Measurements from ENCODE around the gene RNF38. TPM values are rescaled to one million over a fixed set of nuclear protein-coding genes. Genes with fewer than 3 reads are reported as not detected.
A peak's percentile ranks its signal among the peaks of the same experiment; 100 is the strongest.
"Not testable (repeated sequence)": the region's sequence is repeated elsewhere in the genome, so short reads cannot be mapped to it uniquely, and the experiment has no call there.

The RNF38 gene
- total RNA-seq, 2 donors from 2014 or later = 31.0 to 40.5 TPM

GRCh38 chr9:36411410-36411809 is 11.3 kb upstream of the RNF38 start:
- intact Hi-C loops (cut with DNase I, micrococcal nuclease) = loop anchor here in 1 of 2 donors (5.0 kb wide), 1 partner anchor 41 kb away; no protein-coding TSS in a partner anchor

DNA sequence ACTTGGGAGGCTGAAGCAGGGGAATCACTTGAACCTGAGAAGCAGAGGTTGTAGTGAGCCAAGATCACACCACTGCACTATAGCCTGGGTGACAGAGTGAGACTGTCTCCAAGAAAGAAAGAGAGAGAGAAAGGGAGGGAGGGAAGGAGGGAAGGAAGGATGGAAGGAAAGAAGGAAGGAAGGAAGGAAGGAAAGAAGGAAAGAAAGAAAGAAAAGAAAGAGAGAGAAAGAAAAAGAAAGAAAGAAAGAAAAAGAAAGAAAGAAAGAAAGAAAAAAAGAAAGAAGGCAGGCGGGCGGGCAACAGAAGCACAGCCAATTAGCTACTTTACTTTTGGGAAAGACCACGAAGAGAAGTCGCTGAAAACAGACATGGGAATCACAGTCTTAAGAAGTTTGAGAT is 9.0 kb upstream of the RNF38 start:
- not testable (repeated sequence) for ATAC-seq
- intact Hi-C loops (cut with DNase I, micrococcal nuclease) = loop anchor here in 1 of 2 donors (5.0 kb wide), 1 partner anchor 148 kb away; no protein-coding TSS in a partner anchor

More at GRCh38 chr9:36411410-36411809, 11.3 kb upstream of the RNF38 start:
- not testable (repeated sequence) for DNase-seq, ATAC-seq

DNA sequence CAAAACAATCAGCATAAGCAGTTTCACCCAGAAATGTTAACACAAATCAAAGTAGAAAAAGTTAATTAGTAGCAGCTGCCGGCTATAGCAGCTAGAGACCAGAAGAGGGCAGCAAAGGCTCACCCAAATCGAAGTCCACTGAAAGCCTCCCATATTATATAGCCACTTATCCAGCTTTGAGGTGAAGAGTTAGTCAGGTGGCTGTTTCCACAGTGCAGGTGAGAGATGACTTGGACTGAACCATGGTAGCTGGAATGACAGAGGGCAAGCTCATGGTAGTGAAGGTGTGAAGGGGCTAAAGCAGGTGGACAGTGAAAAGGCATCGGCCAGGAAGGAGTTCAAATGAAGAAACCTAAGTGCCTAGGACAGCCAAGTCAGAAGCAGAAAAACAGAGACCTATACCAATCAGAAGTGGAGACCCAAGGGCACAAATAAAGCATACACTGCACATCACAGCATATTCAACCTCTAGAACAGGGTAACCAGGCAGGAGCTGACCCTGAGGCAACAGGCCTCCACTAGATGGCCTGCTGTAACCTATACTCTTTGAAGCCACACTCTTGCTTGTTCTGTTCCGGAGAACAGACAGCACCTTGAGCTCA is 7.2 kb upstream of the RNF38 start:
- intact Hi-C loops (cut with DNase I, micrococcal nuclease) = loop anchor here in 1 of 2 donors (5.0 kb wide), 1 partner anchor 150 kb away; no protein-coding TSS in a partner anchor
- ATAC-seq = peak; percentile 91
- DNase-seq = peak; percentile 35 to 58

More for the DNA sequence above, 9.0 kb upstream of the RNF38 start:
- not testable (repeated sequence) for DNase-seq

- ATAC-seq (no peak), DNase-seq (no peak)
- intact Hi-C loops (cut with DNase I, micrococcal nuclease) = no loop called here
Observed at GRCh38 chr9:36402536-36402935, 2.5 kb upstream of the RNF38 start.

DNA sequence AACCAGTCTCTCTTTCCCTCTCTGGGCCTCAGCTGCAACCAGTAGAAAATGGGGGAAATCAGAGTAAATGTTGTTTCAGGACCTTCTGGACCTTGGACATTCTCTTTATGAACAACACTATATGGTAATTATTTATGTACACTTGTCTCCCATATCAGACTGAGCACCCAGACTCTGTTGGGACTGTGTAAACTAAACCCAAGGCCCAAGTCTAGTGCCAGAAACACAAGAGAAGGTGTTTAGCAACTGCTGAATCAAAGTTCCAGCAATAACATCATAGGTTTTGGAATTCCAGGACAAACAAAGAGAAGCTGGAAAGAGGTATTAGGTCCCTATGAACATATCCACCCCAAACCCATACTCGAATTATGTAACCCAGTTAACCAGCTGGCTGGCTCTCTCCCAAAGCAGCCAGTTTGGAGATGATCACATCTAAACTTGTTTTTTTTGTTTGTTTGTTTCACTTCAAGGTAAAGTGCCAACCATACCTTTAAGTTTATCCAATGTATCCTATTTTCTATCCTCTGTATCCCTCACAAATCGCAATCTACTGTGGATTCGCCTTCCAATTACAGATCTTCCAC is 1.9 kb upstream of the RNF38 start:
- DNase-seq = no peak
- intact Hi-C loops (cut with DNase I, micrococcal nuclease) = no loop called here
- ATAC-seq = no peak

DNA sequence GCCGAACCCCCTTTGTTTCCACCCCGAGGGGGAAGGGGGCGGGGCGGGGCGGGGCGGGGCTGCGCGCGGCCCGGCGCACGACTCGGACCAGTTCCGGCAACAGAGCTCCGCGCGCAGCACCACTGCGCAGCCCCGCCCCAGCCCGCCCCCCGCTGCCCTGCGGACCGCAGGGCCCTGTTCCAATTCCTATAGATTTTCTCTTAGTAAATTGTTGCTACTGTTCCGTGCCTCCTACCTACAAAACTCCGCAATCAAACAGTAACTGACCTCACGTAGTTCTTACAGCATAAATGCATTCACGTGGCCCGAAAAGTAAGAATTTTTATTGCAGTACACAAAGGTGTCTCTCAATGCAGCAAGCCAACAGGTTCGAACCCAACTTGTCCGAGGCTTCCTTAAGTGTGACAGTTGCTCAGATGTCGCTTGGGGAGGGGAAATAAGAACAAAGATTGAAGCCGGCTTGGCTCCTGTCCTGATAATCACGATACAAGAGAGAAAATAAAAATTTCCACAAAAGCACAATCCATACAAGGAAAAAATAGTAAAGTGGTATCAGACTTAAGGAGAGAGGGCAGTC is 1.2 kb upstream of the RNF38 start:
- peak; percentile 30 to 83 for DNase-seq
- peak; percentile 77 for ATAC-seq
- intact Hi-C loops (cut with DNase I, micrococcal nuclease) = no loop called here

- peak; percentile 85 to 90 for DNase-seq
- peak; percentile 77 for ATAC-seq
- intact Hi-C loops (cut with DNase I, micrococcal nuclease) = no loop called here
Observed at GRCh38 chr9:36400332-36401163, 479 bp upstream of the RNF38 start.

GRCh38 chr9:36398745-36399144 is 1.3 kb downstream of the RNF38 start:
- DNase-seq (no peak), ATAC-seq (no peak)
- intact Hi-C loops (cut with DNase I, micrococcal nuclease) = no loop called here

DNA sequence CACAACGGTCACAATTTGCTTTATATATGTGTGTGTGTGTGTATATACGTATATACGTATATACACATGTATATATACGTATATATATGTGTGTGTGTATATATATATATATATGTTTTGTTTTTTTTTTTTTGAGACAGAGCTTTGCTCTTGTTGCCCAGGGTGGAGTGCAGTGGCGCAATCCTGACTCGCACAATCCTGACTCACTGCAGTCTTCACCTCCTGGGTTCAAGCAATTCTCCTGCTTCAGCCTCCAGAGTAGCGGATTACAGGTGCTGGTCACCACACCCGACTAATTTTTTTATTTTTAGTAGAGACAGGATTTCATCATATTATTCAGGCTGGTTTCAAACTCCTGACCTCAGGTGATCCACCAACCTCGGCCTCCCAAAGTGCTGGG is 3.1 kb downstream of the RNF38 start:
- intact Hi-C loops (cut with DNase I, micrococcal nuclease) = no loop called here
- ATAC-seq (no peak), DNase-seq (no peak)

DNA sequence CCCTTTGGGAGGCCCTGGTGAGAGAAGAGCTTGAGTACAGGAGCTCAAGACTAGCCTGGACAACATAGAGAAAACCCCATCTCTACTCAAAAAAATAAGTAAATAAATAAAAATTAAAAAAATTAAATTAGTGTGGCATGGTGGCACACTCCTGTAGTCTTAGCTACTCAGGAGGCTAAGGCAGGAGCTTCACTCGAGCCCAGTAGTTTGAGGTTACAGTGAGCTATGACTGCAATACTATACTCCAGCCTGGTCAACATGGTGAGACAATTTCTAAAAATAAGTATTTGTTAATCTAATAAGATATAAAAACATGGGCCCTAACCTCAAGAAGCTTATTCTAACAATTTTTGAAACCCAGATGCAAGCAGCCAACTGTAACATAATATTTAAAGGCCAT is 7.6 kb downstream of the RNF38 start:
- ATAC-seq (no peak), DNase-seq (no peak)
- intact Hi-C loops (cut with DNase I, micrococcal nuclease) = no loop called here

DNA sequence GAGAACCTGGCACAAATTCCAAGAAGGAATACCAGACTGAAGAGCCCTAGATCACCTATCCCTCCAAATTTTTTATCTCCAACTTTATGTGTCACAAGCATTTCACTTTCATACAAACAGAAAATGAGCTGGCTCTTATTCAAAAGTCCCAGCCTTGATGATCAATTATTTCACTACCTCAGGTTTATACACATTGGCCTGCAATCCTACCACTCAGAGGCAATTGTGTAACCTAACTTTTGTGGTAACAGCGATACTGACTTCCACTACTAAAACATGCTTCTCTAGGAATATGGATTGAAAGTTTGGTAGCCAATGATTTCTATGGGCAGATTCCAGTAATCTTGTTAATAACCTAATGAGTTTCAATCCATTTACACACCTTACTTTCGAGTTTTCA is 10.5 kb downstream of the RNF38 start:
- intact Hi-C loops (cut with DNase I, micrococcal nuclease) = no loop called here
- no peak for ATAC-seq
- no peak for DNase-seq

DNA sequence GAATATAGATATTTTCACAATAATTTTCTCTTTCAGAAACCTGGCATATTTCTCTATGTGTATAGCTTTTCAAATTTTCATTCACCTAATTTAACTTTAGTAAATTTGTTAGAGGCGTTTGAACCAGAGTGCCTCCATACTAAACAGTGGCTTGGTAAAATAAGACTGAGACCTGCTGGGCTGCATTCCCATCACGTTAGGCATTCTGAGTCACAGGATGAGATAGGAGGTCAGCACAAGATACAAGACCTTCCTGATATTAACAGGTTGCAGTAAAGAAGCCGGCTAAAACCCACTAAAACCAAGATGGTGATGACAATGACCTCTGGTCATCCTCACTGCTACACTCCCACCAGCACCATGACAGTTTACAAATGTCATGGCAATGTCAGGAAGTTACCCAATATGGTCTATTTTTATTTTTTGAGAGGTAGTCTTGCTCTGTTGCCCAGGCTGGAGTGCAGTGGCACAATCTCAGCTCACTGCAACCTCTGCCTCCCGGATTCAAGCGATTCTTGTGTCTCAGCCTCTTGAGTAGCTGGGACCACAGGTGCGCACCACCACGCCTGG is 13.6 kb downstream of the RNF38 start:
- DNase-seq; ATAC-seq; intact Hi-C loops (cut with DNase I, micrococcal nuclease): not testable (repeated sequence)

DNA sequence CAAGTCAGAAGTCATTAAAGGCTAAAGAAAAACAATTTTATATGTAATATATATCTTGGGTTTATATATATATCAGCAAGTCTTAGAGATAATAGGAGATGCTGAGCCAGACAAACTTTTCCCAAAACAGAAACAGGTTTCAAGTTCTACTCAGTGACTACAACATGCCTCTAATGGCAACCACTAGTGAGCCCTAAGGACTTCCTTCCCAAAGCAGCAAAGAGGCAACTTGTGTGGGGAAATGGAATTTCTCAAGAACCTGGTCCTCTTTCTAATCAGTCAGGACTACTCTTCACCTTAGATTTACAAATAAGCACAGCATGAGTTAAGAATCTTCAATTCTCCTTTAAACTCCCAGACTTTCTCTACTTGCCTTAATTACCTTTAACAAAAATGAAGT is 17.6 kb downstream of the RNF38 start:
- ATAC-seq = no peak
- DNase-seq = no peak
- intact Hi-C loops (cut with DNase I, micrococcal nuclease) = no loop called here

DNA sequence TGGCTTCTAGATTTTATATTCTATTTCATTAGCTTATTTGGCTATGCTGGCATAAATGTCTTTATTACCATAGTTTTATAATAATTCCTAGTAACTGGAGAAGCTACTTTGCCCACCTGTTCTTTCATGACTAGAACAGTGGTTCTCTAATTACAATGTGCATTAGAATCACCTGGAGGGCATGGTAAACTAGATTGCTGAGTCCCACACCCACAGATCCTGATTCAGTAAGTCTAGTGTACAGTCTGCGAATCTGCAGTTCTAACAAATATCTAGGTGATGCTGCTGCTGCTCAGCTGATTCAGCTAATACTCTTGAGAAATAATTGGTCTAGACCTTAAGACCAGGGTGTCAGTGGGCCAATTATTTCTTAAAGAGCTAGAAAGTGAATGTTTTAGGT is 35.5 kb downstream of the RNF38 start:
- no peak for ATAC-seq
- DNase-seq = no peak
- intact Hi-C loops (cut with DNase I, micrococcal nuclease) = no loop called here

DNA sequence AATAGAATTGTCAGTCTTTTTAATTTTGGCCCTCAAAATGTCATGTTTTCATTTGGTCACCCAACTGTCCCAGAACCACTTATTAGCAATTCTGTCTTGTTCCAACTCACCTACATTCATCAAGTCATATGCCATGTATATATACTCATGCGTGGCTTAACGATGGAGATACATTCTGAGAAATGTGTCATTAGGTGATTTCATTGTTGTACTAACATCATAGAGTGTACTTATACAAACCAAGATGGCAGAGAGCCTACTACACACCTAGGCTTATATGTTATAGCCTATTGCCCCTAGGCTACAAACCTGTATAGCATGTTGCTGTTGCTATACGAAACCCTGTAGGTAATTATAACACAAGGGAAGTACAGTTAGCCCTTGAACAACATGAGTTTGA is 36.6 kb downstream of the RNF38 start:
- intact Hi-C loops (cut with DNase I, micrococcal nuclease) = no loop called here
- ATAC-seq = no peak
- DNase-seq = no peak

DNA sequence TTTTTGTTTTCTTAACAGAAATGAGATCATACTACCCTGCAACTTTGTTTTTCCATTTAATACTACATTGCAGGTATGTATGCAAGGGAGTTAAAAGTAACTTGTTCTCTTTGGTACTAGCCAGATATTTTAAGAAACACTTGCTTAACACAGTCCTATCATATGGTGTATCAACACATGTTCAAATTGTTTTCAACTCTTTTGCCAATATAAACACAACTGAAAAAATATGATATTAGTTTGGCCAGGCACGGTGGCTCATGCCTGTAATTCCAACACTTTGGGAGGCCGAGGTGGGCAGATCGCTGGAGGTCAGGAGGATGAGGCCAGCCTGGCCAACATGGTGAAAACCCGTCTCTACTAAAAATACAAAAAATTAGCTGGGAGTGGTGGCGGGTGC is 41.6 kb downstream of the RNF38 start:
- ATAC-seq = no peak
- DNase-seq = no peak
- intact Hi-C loops (cut with DNase I, micrococcal nuclease) = no loop called here

GRCh38 chr9:36357639-36358038 is 42.4 kb downstream of the RNF38 start:
- ATAC-seq = no peak
- intact Hi-C loops (cut with DNase I, micrococcal nuclease) = no loop called here
- DNase-seq = no peak

- intact Hi-C loops (cut with DNase I, micrococcal nuclease) = no loop called here
- no peak for DNase-seq
- ATAC-seq = no peak
Observed at GRCh38 chr9:36346569-36346968, 53.5 kb downstream of the RNF38 start.
